Bronchial epithelial cell (primary cell): ENCODE results near the gene PCDHGC4. TPM values are rescaled to one million over a fixed set of nuclear protein-coding genes. Genes with fewer than 3 reads are reported as not detected.

ENCODE experiments used
- DNase-seq: peaks from one replicate; pipeline ENCODE4 v3.0.0-alpha.2; 2010; ENCODE audit warnings: low read depth
- FAIRE-seq: peaks from 2 replicates; lab custom pipeline; 2011; peaks lifted over from hg19 to GRCh38; lab: Jason Lieb, UNC
- H3K27me3 ChIP-seq: 2 replicates; pipeline ENCODE4 v1.5.1; 2011; ENCODE audit warnings: low read length; ENCODE audit not compliant: control insufficient read depth, insufficient read depth
- H3K36me3 ChIP-seq: 2 replicates; pipeline ENCODE4 v1.5.1; 2011; ENCODE audit warnings: low read length; ENCODE audit not compliant: control insufficient read depth, insufficient read depth
- H3K4me3 ChIP-seq: 2 replicates; pipeline ENCODE4 v1.5.1; 2011; ENCODE audit warnings: mild to moderate bottlenecking, low read depth, low read length, control low read depth
- CTCF ChIP-seq: IDR thresholded peaks from 2 replicates; pipeline ENCODE4 v1.5.1; 2011; ENCODE audit warnings: mild to moderate bottlenecking, moderate library complexity, low read length, control low read depth, inconsistent platforms; ENCODE audit not compliant: insufficient read depth, severe bottlenecking
- total RNA-seq: library from RNA; depleted of rRNA; stranded (reverse); fragments of >200 nt; gene quantifications from 2 replicates; pipeline ENCODE4 v1.2.1, GENCODE V29; 2014

The PCDHGC4 gene
- total RNA-seq, 1 donor from 2014 or later: 0.53 TPM

DNA sequence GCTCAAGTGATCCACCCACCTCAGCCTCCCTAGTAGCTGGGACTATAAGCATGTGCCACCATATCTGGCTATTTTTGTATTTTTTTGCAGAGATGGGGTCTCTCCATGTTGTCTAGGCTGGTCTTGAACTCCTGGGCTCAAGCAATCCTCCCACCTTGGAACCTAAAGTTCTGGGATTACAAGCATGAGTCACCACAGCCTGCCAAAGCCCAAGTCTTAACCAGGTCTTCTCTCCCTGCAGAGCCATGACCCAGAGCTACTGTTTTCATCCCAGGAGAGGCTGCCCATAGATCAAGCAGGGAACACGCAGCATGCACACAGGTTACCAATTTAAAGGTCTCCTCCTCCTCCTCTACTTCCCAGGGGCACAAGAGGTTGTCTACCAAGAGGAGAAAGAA, 33.8 kb downstream of the PCDHGC4 start:
- DNase-seq (no peak), FAIRE-seq (no peak)
- peaks cover 13% of the 10 kb centered on the region for H3K36me3 ChIP-seq
- H3K4me3 ChIP-seq: no peak overlapping the region
- TF ChIP-seq CTCF: no peak
- no peaks in the 10 kb centered on the region for H3K27me3 ChIP-seq

DNA sequence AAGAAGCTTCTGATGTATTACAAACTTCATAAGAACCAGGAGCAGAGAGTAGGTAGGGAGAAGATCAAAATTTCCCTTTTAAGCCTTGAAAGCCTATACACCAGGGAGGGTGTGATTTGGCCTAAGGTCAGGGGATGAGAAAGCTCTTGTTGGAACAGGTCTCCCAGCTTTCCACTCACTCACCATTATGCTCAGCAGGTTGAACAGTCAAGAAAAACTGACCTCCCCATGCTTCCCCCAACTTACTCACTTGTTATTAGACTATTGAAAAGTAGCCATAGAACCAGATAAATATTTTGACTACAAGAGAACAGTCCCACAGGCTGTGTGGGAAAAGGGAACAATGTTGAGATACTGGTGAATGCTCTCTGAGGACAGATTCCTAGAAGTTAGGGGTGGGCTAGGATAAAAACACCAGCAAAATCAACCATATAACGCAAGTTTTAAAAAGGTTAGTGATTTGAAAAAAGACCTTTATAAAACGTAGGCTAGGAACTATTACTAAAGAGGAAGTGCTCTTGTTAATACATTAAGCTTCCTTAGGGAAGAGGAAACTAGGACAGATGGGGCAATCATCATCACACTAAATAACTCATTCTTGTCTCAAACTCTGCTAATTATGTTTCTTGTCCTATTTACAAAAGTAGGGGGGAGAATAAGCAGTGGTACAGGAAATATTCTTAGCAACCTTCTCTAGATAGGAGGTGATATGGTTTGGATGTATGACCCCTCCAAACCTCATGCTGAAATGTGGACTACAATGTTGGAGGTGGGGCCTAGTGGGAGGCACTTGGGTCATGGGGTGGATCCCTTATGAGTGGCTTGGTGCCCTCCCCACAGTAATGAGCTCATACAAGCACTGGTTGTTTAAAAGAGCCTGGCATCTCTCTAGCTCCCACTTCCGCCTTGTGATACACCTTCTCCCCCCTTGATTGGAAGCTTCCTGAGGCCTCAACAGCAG, 35.1 kb downstream of the PCDHGC4 start:
- FAIRE-seq (no peak), DNase-seq (peak; percentile 73)
- H3K36me3 ChIP-seq: peaks cover 20% of the 10 kb centered on the region
- no peak overlapping the region for H3K4me3 ChIP-seq
- no peak for TF ChIP-seq CTCF
- H3K27me3 ChIP-seq: no peaks in the 10 kb centered on the region

DNA sequence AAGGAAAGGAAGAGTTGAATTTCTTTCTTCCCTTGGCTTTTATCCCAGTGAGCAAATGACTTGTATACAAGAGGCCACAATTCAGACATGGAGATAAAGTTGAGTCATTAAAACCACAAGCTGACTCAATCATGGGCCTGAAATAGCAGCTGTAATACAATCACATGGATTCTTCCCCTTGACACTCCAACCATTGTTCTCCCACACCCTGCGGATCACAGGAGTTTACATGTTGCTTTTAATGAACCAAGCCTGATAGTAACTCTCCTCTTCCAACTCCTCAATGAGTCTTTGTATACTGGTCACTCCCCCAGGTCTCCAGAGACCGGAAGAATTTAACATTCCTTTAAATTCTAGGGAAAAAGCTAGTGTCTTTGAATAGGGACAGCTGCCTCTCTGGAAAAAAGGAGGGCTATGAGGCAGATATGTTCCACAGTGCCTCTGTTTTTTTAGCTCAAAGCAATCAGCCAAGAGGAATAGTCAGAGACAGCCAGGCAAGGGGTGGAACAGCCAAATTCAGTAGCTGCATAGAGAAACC, 36.5 kb downstream of the PCDHGC4 start:
- FAIRE-seq: peak; percentile 68
- H3K27me3 ChIP-seq: no peaks in the 10 kb centered on the region
- DNase-seq: peak; percentile 100
- peaks cover 19% of the 10 kb centered on the region for H3K36me3 ChIP-seq
- no peak overlapping the region for H3K4me3 ChIP-seq
- no peak for TF ChIP-seq CTCF

DNA sequence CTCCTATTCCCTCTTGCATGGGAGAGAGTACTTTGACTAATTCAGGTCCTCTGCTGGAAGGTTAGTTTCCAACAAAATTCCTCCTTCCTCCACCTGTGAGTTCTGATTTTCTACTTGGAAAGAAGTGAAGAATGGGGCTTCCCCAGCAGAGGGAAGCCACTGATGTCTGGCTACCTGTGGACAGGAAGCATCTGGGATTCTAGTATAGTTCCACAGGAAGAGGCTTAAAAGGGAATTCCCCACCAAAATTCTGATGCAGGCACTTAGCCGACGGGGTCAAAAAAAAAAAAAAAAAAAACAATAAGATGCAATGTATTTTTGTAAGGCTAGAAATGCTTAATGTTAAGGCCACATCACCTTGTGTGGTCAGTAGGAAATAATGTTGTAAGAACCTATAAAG, 37.5 kb downstream of the PCDHGC4 start:
- TF ChIP-seq CTCF: no peak
- no peaks in the 10 kb centered on the region for H3K27me3 ChIP-seq
- FAIRE-seq (no peak), DNase-seq (peak; percentile 38)
- no peak overlapping the region for H3K4me3 ChIP-seq
- peaks cover 16% of the 10 kb centered on the region for H3K36me3 ChIP-seq

DNA sequence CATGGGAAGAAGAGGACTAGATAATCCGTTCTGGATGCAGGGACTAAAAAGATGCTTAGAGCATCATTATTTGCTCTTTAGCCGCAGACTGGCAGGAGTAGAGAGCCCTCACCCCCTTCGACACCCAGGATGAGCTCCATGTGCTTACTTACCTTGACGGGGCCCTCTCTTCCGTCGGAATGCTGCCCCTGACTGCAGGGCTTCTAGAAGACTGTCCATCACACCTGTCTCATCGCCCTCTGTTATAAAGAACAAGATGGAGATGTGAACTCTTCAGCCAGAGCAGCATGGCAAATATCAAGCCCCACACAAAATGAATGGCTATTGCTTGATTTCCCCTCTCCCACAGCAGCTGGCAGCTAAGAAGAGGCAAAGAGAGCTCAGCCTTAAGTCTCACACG, 39.2 kb downstream of the PCDHGC4 start:
- FAIRE-seq: no peak
- Histone ChIP-seq H3K27me3 (no peaks in the 10 kb centered on the region), H3K4me3 (no peak overlapping the region), H3K36me3 (peaks cover 19% of the 10 kb centered on the region)
- no peak for TF ChIP-seq CTCF
- no peak for DNase-seq
